ENCODE data around the gene DUSP22.
A peak's percentile ranks its signal among the peaks of the same experiment; 100 is the strongest.

The DUSP22 gene

GRCh38 chr6:257031-257725 is 35.1 kb upstream of the DUSP22 start:
- no peak for DNase-seq (ENCODE audit: extremely low read depth, insufficient read length)
- no peak for TF ChIP-seq CTCF (IDR thresholded peaks at IDR 0.05; ENCODE audit: insufficient read depth, low read length, poor library complexity, severe bottlenecking)
- H3K36me3 ChIP-seq (ENCODE audit: control insufficient read depth, insufficient read depth, low read length), result no peaks in the 10 kb centered on the region
- no peak overlapping the region for H3K4me3 ChIP-seq (replicated peaks; ENCODE audit: low read depth, low read length)
- H3K27me3 ChIP-seq (replicated peaks; ENCODE audit: control insufficient read depth, insufficient read depth, low read length), result no peaks in the 10 kb centered on the region

- no peak overlapping the region for H3K4me3 ChIP-seq (replicated peaks; ENCODE audit: low read depth, low read length)
- no peak for TF ChIP-seq CTCF (IDR thresholded peaks at IDR 0.05; ENCODE audit: insufficient read depth, low read length, poor library complexity, severe bottlenecking)
- H3K27me3 ChIP-seq (replicated peaks; ENCODE audit: control insufficient read depth, insufficient read depth, low read length), result no peaks in the 10 kb centered on the region
- peak; percentile 54 for DNase-seq (ENCODE audit: extremely low read depth, insufficient read length)
- H3K36me3 ChIP-seq (ENCODE audit: control insufficient read depth, insufficient read depth, low read length), result no peaks in the 10 kb centered on the region
Observed at GRCh38 chr6:257774-258173, 34.5 kb upstream of the DUSP22 start.

GRCh38 chr6:259316-259715 is 33.0 kb upstream of the DUSP22 start:
- Histone ChIP-seq H3K4me3 (replicated peaks; ENCODE audit: low read depth, low read length) (no peak overlapping the region), H3K27me3 (replicated peaks; ENCODE audit: control insufficient read depth, insufficient read depth, low read length) (no peaks in the 10 kb centered on the region), H3K36me3 (ENCODE audit: control insufficient read depth, insufficient read depth, low read length) (no peaks in the 10 kb centered on the region)
- no peak for DNase-seq (ENCODE audit: extremely low read depth, insufficient read length)
- no peak for TF ChIP-seq CTCF (IDR thresholded peaks at IDR 0.05; ENCODE audit: insufficient read depth, low read length, poor library complexity, severe bottlenecking)

- Histone ChIP-seq H3K36me3 (ENCODE audit: control insufficient read depth, insufficient read depth, low read length) (no peaks in the 10 kb centered on the region), H3K27me3 (replicated peaks; ENCODE audit: control insufficient read depth, insufficient read depth, low read length) (no peaks in the 10 kb centered on the region), H3K4me3 (replicated peaks; ENCODE audit: low read depth, low read length) (peak overlapping the region; percentile 34; the same call in 1 of the 2 replicates)
- no peak for TF ChIP-seq CTCF (IDR thresholded peaks at IDR 0.05; ENCODE audit: insufficient read depth, low read length, poor library complexity, severe bottlenecking)
- DNase-seq (ENCODE audit: extremely low read depth, insufficient read length), result peak; percentile 61
Observed at GRCh38 chr6:259901-260508, 32.3 kb upstream of the DUSP22 start.

DNA sequence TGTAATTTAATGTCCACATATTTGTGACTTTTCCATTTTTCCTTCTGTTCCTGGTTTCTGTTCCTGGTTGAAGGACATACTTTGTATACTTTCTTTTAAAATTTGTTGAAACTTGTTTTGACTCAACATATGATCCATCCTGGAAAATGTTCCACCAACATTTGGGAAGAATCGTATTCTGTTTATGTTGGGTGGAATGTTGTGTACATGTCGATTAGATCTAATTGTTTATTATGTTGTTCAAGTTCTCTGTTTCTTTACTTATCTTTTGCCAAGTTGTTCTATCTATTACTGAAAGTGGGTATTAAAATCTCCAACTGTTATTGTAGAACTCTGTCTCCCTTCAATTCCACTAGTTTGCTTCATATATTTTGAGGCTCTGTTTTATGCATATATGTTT is 27.7 kb upstream of the DUSP22 start:
- Histone ChIP-seq H3K36me3 (ENCODE audit: control insufficient read depth, insufficient read depth, low read length) (no peaks in the 10 kb centered on the region), H3K27me3 (replicated peaks; ENCODE audit: control insufficient read depth, insufficient read depth, low read length) (no peaks in the 10 kb centered on the region), H3K4me3 (replicated peaks; ENCODE audit: low read depth, low read length) (no peak overlapping the region)
- DNase-seq (ENCODE audit: extremely low read depth, insufficient read length), result no peak
- TF ChIP-seq CTCF (IDR thresholded peaks at IDR 0.05; ENCODE audit: insufficient read depth, low read length, poor library complexity, severe bottlenecking), result no peak
